KOPT-K1 (cell line): ENCODE data around the gene C1orf52.

Experiments used
- H3K27ac ChIP-seq: fragments of 200-600 bp; sonication (generic); 2 replicates; pipeline ENCODE4 v1.5.1; 2016; ENCODE audit warnings: antibody characterized with exemption, mild to moderate bottlenecking, low read depth, low read length; ENCODE audit not compliant: poor library complexity, severe bottlenecking
- H3K36me3 ChIP-seq: fragments of 200-600 bp; sonication (generic); 2 replicates; pipeline ENCODE4 v1.5.1; 2017; ENCODE audit warnings: antibody characterized with exemption, mild to moderate bottlenecking, low read length, moderate library complexity; ENCODE audit not compliant: insufficient read depth
- H3K9me3 ChIP-seq: fragments of 200-600 bp; sonication (generic); 2 replicates; pipeline ENCODE4 v1.5.1; 2017; ENCODE audit warnings: antibody characterized with exemption, low read length, mild to moderate bottlenecking; ENCODE audit not compliant: insufficient read depth, poor library complexity, severe bottlenecking

Gene C1orf52

GRCh38 chr1:85259118-85259911 lies at the start of gene C1orf52:
C1orf52 (minus strand) TSS chr1:85259662; CDS start chr1:85259633, 29 bp downstream.
- H3K9me3 ChIP-seq: peaks cover 10% of the 10 kb centered on the region
- peak within 1 kb of the TSS; percentile 69 for H3K27ac ChIP-seq
- H3K36me3 ChIP-seq: peaks cover 52% of the 10 kb centered on the region

- no peaks in the 10 kb centered on the region for H3K36me3 ChIP-seq
- no peaks in the 10 kb centered on the region for H3K9me3 ChIP-seq
- no peak overlapping the region for H3K27ac ChIP-seq
Observed at GRCh38 chr1:85308833-85309350, 49.4 kb upstream of the C1orf52 start.

GRCh38 chr1:85307987-85308832 lies 48.7 kb upstream of the C1orf52 start:
- Histone ChIP-seq H3K36me3 (no peaks in the 10 kb centered on the region), H3K27ac (no peak overlapping the region), H3K9me3 (no peaks in the 10 kb centered on the region)

GRCh38 chr1:85306236-85306635 lies 46.8 kb upstream of the C1orf52 start:
- H3K9me3 ChIP-seq: no peaks in the 10 kb centered on the region
- no peak overlapping the region for H3K27ac ChIP-seq
- no peaks in the 10 kb centered on the region for H3K36me3 ChIP-seq

GRCh38 chr1:85303440-85304162 lies 44.1 kb upstream of the C1orf52 start:
- no peak overlapping the region for H3K27ac ChIP-seq
- H3K9me3 ChIP-seq: no peaks in the 10 kb centered on the region
- no peaks in the 10 kb centered on the region for H3K36me3 ChIP-seq

- Histone ChIP-seq H3K36me3 (no peaks in the 10 kb centered on the region), H3K9me3 (no peaks in the 10 kb centered on the region), H3K27ac (no peak overlapping the region)
Observed at GRCh38 chr1:85300140-85300539, 40.7 kb upstream of the C1orf52 start.

GRCh38 chr1:85297855-85298629 lies 38.6 kb upstream of the C1orf52 start:
- H3K9me3 ChIP-seq: no peaks in the 10 kb centered on the region
- H3K36me3 ChIP-seq: no peaks in the 10 kb centered on the region
- no peak overlapping the region for H3K27ac ChIP-seq

GRCh38 chr1:85297538-85297854 lies 38.0 kb upstream of the C1orf52 start:
- H3K36me3 ChIP-seq: no peaks in the 10 kb centered on the region
- H3K27ac ChIP-seq: no peak overlapping the region
- no peaks in the 10 kb centered on the region for H3K9me3 ChIP-seq

GRCh38 chr1:85296980-85297379 lies 37.5 kb upstream of the C1orf52 start:
- H3K9me3 ChIP-seq: no peaks in the 10 kb centered on the region

GRCh38 chr1:85295654-85296053 lies 36.2 kb upstream of the C1orf52 start:
- H3K9me3 ChIP-seq: no peaks in the 10 kb centered on the region
- H3K36me3 ChIP-seq: no peaks in the 10 kb centered on the region
- no peak overlapping the region for H3K27ac ChIP-seq

More at GRCh38 chr1:85296980-85297379, 37.5 kb upstream of the C1orf52 start:
- Histone ChIP-seq H3K36me3 (no peaks in the 10 kb centered on the region), H3K27ac (no peak overlapping the region)

GRCh38 chr1:85295006-85295431 lies 35.6 kb upstream of the C1orf52 start:
- Histone ChIP-seq H3K27ac (no peak overlapping the region), H3K9me3 (no peaks in the 10 kb centered on the region), H3K36me3 (no peaks in the 10 kb centered on the region)

- Histone ChIP-seq H3K36me3 (no peaks in the 10 kb centered on the region), H3K27ac (no peak overlapping the region), H3K9me3 (no peaks in the 10 kb centered on the region)
Observed at GRCh38 chr1:85290826-85291225, 31.4 kb upstream of the C1orf52 start.

GRCh38 chr1:85289848-85290335 lies 30.4 kb upstream of the C1orf52 start:
- Histone ChIP-seq H3K27ac (no peak overlapping the region), H3K9me3 (no peaks in the 10 kb centered on the region), H3K36me3 (no peaks in the 10 kb centered on the region)

- H3K9me3 ChIP-seq: peaks cover 3% of the 10 kb centered on the region
- no peak overlapping the region for H3K27ac ChIP-seq
- H3K36me3 ChIP-seq: no peaks in the 10 kb centered on the region
Observed at GRCh38 chr1:85289207-85289847, 29.9 kb upstream of the C1orf52 start.
